Non-pigmented ciliary epithelial cell (primary cell): ENCODE results near the gene TMPRSS2.

Source experiments
- DNase-seq: peaks from one replicate; pipeline ENCODE4 v3.0.0-alpha.2; 2010; ENCODE audit warnings: low read depth

The TMPRSS2 gene

DNA sequence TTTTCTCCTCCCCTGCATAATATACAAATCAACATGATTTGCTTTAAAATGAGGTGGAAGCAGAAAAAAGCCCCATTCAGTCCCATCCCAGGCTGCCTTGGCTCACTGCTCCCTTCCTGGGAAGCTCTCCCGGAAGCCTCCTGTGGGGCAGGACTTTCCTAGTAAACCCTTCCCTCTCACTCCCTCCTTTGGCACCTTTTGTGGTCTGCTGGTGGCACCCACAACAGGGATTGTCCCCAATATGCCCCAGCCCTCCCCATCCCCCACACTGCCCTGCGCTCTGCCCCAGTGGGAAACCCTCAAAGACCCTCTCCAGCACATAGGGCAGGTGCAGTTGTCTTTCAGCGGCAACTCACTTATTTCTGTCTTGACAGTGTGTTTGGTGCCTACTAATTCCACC, 1.8 kb upstream of the TMPRSS2 start:
- DNase-seq, result no peak

DNA sequence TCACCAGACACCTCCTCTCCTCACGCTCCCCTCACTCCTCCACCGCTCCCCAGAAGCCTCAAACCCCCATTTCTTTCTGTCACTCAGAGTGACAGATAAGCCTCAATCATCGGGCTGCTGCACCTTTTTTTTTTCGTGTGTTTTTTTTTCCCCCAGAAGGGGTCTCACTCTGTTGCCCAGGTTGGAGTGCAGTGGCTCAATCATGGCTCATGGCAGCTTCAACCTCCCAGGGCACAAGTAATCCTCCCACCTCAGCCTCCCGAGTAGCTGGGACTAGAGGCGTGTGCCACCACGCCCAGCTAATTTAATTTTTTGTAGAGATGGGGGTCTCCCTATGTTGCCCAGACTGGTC, 1.2 kb upstream of the TMPRSS2 start:
- DNase-seq, result no peak

DNA sequence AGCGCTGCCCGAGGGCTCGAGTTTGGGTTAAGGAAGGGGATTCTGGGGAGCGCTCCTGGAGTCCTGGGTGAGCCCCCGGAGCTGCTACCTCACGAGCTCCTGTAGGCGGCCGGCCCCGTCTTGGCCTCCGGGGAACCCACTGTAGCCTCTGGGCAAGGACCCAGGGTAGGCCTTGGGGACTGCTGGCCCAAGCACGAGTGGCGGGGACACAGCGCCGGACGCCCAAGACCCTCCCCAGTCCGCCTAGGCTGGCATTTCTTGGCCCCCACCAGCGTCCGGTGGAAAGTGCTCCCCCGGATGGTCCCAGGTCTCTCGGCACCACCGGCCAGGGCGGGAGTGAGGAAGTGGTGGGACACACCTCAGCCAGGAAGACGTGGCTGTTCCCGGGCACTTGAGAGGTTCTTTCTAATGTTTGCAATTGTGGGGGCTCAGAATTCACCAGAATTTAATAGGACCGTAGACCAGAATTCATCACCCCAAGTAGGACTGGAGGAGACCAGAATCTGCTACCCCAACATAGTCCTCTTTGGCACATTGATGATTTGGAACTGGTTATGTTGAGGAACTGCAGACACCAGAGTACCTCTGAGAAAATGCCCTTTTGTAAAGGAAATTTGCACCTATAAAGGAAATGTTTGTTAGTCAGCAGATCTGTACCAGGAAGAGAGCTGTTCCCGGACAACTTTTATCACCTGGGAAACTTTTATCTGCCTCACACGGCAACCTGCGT, 622 bp upstream of the TMPRSS2 start:
- DNase-seq, result no peak

DNA sequence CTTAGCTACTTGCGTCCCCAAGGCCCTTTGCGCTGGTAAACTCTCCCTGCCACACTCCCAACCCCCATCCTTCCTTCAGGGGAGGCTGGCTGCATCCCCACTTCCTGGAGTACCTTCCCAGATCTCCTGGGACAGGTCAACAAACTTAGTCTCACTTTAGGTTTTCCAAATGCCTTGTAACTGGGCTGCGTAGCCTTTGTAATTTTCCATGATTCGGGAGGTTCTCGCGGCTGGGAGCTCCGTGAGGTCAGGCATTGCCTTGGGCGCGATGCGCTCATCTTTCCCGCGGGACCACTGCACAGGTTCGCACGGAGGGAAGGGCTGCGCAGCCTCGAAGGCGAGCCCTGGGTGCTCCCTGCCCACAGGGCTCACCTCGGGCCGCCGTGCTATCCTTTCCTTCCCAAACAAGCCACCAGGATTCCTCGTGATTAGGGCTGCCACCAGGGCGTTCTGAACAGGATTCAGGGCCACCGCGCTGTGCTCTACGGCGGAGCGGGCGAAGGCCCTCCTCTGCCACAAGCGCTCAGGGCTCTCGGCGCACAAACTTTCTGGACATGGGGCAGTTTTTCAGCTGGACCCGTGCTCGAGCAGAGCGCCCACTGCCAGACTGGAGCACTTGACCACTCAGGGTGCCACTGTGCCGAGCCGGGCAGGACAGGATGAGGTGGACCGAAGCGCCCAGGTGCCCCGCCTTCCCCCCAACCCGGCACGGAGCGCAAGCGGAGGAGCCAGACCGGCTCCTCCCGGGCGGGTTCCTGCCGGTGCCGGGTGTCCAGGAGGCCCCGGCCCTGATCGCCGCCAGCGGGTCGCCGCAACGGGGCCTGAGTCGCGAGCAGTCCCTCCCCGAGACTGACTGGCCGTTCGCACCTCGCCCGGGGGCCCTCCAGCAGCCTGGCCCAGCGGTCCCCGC, 1.1 kb downstream of the TMPRSS2 start:
- no peak for DNase-seq

DNA sequence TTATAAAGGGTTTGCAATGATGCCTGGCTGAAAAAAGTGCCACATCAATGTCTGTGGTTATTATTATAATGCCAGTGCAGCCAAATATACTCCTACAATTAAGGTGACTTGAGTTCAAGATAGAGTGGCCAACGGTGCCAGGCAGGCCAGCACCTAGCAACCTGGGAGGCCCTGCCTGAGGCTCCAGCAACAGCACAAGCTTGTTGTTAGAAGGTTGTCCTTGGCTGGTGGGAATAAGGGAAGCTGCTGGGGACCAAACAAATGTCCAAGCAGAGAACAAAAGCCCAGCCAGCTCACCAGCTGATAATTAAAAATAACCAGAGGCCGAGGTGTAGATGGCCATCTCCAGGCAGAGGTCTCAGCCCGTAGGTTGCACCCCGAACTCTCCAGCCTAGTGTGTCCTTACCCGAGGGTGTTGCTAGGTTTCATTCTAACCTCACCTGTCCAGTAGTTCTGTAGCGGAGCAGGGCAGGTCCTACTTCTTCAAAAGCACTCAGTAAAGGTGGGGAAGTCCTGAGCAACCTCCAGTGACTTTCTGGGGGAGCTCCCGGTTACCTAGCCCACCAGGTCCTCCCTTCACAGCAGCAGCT, 1.9 kb downstream of the TMPRSS2 start:
- no peak for DNase-seq

DNA sequence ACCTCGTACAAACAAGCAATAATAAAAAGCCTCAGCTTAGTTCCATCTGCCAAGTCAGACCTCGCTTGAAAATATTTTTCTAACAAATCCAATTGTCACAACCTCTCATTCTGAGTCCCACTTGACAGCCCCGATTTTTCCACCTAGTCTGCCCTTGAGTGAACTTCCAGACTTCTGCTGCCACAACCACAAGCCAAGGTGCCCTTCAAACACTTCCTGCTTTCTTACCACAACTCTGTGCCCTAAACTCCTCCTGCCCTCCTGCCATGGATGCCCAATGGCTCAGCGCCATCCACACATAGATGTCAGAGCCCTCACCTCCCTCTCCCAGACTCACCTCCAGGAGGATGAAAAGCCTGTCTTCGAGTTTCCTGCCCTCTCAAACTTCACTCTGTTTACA, 3.9 kb downstream of the TMPRSS2 start:
- DNase-seq, result no peak

DNA sequence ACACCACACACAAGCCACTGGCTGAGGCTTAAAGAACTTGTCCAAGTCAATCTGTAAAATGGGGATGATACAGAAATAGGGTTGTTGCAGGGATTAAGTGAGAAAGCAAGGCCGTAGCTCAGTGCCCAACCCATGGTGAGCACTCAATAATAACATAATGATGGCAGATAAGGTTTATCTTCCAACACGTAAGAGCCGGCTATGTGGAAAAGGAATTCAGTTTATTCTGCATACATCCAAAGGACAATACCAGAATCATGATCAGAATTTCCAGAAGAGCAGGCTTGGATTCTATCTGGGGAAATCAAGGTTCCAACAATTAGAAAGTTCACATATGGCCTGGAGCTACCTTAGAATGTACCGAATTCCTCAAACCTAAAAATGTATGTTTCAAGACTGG, 4.6 kb downstream of the TMPRSS2 start:
- no peak for DNase-seq

DNA sequence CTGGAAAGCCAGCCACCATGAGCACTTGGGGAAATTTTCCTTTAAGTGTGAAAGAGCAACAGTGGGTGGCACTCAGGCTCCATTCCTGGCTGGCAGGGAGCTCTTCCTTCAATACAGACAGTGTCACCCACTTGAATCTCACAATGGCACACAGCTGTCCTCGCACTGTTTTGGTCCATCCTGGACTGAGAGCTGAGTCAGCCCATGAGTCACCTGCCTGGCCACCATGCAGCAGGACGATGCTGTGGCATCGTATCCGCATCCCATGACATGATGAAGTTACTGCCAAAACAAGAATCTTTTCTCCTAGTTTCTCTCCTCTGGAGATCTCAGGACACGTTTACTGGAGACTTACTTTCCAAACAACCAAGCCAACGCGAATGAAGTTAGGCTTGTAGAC, 6.0 kb downstream of the TMPRSS2 start:
- no peak for DNase-seq

DNA sequence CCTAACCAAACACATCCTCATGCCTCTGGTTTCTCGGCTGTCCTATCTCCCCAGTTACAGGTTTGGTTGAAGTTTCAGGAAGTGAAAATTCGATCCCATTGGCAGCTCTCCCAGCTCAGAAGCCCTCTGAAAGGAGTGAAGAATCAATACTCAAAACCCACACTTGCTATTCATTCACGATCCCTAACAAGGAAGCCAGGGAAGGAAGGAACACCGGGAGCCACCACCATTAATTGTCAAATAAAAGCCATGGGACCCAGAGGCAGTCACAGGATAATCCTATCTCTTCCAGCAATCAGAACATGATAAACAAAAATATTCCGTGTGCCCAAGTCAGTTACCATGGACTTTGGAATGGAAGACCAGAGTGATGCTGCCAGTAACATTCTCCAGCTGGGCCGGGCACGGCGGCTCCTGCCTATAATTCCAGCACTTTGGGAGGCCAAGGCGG, 7.0 kb downstream of the TMPRSS2 start:
- no peak for DNase-seq

DNA sequence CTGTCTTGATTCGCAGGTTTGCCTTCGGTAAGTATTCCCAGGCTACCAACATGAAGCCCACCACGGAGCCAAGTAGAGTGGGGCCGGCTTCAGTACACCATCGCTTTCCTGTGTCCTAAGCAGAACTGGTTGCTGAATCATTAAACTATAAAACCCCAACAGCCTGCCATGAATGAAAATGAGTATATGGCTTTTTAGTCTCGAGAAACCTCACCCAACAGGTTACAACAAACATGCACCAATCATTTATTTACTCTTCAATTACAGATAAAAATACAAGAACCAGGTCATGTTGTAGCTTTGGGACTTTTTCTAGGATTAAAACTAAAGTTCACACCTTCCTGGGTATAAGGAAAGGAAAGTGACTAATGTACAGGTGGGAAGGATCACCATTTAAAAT, 7.6 kb downstream of the TMPRSS2 start:
- no peak for DNase-seq

DNA sequence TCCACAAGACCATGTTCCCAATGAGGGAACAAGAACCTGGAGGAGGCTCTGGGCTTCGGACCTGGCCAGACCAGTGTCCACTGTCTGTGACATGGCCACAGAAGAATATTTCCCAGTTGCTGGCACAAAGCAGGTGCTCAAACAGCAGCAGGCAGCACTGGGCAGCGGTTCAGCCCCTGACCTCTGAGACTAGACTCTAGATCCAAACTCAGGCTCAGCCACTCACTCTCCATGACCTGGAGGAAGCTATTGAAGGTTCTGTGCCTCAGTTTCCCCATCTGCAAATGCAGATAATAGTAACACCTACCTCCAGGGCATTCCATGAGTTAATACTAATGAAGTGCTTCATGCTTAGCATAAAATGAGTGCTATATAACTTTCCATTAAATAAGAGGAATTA, 8.0 kb downstream of the TMPRSS2 start:
- DNase-seq, result no peak

DNA sequence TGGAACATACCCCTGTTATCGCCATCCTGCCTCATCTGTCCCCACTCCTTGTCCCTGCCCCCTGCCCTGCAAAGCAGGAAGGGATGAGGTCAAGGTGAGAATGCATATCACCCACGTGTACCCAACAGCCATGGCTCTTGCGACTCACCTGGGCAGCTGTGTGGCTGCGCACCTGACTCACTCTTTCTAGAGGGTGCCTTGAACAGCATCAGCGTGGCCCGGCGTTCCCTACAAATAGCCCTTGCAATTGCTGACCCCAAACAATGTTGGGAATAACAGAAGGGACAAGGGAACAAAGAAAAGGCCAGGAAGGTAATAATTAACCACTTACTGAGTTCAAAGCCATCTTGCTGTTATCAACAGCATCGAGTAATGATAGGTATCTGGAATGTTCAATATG, 10.2 kb downstream of the TMPRSS2 start:
- no peak for DNase-seq

DNA sequence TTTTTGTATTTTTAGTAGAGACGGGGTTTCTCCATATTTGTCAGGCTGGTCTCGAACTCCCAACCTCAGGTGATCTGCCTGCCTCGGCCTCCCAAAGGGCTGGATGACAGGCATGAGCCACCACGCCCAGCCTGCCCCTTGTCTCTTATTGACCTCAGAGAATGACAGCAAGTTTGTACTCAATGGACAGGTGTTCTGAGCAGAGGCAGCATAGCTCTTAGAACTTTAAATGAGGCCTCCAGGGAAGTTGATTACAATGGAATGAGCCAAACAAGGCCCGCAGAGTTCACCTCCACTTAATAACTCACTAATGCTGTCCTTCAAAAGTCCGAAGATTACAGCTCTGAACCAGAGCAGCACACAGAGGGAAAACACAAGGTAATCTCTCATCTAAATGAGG, 10.9 kb downstream of the TMPRSS2 start:
- no peak for DNase-seq

DNA sequence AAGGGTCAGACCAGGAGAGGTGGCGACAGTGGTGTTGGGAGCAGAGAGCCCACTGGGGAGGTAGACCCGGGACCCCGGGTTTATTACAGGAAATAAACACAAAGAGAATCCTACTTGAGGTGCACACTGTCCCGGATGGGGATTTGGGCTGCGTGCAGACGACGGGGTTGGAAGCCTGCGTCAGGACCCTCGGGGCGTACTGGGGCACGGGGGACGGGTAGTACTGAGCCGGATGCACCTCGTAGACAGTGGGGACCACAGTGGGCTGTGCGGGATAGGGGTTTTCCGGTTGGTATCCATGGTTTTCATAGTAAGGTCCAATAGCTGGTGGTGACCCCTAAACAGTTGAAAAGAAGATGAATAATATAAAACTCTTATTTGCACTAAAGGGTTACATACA, 13.7 kb downstream of the TMPRSS2 start:
- no peak for DNase-seq

DNA sequence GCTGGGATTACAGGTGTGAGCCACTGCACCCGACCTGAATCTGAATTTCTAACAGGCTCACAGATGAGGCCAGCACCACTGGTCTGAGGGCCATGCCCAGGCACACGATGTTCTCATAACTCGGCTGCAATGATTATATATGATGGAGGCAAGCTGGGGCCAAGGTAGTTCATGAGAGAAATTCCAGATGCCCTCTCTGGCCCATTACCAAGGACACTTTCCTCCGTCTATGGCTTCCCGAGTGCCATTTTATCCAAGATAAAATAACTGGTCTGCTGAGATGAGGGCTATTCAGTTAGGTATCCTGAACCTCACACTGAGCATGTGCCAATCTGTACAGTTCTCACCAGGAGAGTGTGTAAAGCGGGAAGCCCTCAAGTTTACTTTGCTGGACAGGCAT, 16.5 kb downstream of the TMPRSS2 start:
- no peak for DNase-seq

DNA sequence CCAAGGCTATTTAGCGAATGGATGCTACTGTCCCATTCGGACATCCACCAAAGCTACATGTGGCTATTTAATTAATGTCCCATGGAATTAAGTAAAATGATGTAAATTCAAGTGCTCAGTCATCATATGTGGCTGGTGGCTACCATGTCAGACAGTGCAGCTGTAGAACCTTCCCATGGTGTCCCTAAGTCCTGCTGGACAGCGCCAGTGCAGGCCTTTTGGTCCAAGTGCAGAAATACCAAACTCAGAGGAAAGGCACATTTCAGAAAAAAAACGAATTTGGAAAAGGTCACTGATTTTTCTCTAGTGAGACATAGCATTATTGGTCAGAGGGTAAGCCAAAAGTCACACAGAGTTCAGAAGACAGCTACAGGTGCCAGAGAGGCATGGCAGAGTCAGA, 17.6 kb downstream of the TMPRSS2 start:
- DNase-seq, result no peak

DNA sequence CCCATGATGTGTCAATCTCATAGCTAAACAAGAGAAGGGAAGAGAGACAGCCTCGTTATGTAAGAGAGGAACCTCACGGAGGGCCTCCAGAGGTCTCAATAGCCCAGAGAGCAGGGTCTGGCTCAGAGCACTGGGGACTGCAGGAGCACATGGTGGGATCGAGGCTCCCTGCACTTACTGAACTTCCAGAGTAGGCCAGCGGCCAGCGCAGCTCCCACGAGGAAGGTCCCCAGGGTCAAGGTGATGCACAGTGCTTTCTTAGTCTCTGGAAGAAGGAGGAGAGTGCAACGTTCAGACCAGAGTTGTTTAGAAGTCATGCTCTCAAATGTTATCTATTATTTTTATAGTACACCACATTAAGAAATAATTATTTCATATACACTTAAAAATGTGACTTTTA, 18.6 kb downstream of the TMPRSS2 start:
- DNase-seq, result no peak

DNA sequence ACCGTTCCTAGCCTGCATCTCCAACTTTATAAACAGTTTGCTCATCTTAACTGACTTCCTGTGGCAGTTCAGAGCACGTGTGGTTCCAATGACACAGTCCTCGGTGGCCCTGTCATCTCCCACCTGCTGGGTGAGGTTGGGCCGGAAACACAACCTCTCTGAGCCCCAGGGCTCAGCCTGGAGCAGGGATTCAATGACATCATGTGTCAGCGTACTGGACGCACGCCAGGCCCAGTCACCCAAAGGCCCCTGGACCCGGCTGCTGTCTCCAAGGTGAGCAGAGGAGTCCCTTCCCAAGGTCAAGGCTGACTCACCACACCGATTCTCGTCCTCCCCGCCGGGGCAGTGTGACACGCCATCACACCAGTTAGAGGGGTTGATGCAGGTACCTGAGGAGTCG, 19.9 kb downstream of the TMPRSS2 start:
- no peak for DNase-seq

DNA sequence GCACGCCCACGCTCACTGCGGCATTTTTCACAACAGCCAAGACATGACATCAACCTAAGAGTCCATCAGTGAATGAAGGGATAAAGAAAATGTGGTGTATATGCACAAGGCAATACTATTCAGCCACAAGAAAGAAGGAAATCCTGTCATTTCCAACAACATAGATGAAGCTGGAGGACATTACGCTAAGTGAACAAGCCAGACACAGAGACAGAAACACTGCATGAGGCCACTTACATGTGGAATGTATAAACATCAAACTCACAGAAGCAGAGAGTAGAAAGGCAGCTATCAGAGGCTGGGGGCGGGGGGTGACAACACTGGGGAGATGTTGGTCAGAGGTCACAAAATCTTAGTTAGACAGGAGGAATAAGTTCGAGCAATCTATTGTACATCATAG, 20.9 kb downstream of the TMPRSS2 start:
- DNase-seq, result no peak

DNA sequence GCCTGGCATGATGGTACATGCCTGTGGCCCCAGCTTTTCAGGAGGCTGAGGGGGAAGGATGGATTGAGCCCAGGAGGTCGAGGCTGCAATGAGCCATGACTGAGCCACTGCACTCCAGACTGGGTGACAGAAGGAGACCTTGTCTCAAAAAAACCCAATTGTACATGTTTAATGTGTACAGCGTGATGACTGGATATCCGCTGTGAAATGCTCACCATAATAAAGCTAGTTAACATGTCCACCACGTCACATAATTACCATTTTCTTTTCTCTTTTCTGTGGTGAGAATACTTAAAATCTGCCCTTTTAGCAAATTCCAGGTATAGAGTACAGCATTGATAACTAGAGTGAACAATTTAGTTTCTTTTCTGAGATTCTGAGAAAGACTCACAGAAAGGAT, 24.0 kb downstream of the TMPRSS2 start:
- DNase-seq, result no peak

DNA sequence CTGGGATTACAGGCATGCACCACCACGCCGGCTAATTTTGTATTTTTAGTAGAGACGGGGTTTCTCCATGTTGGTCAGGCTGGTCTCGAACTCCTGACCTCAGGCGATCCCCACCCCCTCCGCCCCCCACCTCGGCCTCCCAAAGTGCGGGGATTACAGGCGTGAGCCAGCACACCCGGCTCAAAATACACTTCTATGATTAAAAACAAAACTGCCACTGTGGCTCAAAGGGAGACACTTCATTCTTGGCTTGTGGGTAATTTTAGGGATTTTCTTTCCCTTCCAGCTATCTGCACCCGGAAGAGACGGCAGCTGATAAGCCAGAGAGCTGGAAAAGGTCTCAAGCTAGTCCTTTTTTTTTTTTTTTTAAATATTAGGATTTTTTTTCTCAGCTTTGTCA, 24.5 kb downstream of the TMPRSS2 start:
- DNase-seq, result no peak

DNA sequence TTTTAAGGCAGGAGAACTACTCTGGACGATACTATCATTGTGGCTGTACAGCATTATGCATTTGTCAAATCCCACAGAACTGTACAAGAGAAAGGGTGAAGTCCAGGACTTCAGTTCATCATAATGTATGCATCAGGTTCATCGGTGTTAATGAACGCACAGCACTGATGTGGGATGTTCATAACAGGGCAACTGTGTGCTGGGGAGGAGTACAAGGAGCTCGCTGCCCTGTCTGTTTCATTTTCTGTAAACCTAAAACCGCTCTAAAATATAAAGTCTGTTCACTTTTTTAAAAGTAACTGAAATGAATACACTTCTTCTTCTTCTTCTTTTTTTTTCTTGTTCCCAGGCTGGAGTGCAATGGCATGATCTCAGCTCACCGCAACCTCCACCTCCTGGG, 25.0 kb downstream of the TMPRSS2 start:
- no peak for DNase-seq

DNA sequence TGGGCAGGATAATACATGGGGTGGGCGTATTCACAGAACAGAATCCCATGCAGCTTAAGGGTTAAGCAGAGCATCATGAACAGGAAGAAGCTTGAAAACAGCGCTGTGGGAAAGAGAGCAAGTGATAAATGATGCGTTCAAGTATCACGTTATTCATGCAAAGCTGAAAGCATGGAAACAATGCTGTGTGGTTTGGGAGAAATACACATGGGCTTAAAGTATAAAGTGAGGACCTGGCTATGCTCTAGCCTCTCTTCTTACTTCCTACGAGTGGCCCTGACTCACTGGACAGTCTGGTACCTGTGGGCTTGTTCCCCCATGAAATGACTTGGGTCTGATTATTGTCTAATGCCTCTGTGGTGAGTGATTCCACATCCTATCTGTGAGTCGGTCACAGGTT, 25.7 kb downstream of the TMPRSS2 start:
- peak; percentile 26 for DNase-seq
